H1 (cell line): ENCODE results near the gene TNS1. TPM values are rescaled to one million over a fixed set of nuclear protein-coding genes. Genes with fewer than 3 reads are reported as not detected.
A peak's percentile ranks its signal among the peaks of the same experiment; 100 is the strongest.

Experiments
- CTCF ChIA-PET: fragments of 300-600 bp; sonication (Branson Sonifier 250); formaldehyde crosslinking; loops from one replicate; lab custom pipeline; 2021; ENCODE audit not compliant: partially characterized antibody; lab: Charles Lee
- POLR2A ChIA-PET: fragments of 300-600 bp; sonication (Branson Sonifier 250); formaldehyde crosslinking; loops from one replicate; lab custom pipeline; 2021; ENCODE audit warnings: inconsistent platforms; ENCODE audit not compliant: partially characterized antibody; lab: Charles Lee
- DNase-seq, 2 experiments: peaks; one replicate each; pipeline versions ENCODE4 v3.0.0 to v3.0.0-alpha.2; 2010 to 2022; ENCODE audit warnings: low spot score in 2 of 2, low read depth in 1 of 2, mixed read lengths in 1 of 2
- FAIRE-seq: peaks from 2 replicates; lab custom pipeline; 2011; peaks lifted over from hg19 to GRCh38; lab: Jason Lieb, UNC
- H2AFZ ChIP-seq: 2 replicates; pipeline ENCODE4 v1.8.1; 2012; ENCODE audit warnings: low read length, inconsistent platforms
- H2AK5ac ChIP-seq: 2 replicates; pipeline ENCODE4 v1.6.1; 2013; ENCODE audit warnings: low read depth, low read length
- H2BK120ac ChIP-seq: replicated peaks from 2 replicates; pipeline ENCODE3; 2013; ENCODE audit warnings: low read depth, low read length, inconsistent platforms
- H2BK12ac ChIP-seq: 2 replicates; pipeline ENCODE4 v1.6.1; 2013; ENCODE audit warnings: low read depth, low read length
- H2BK15ac ChIP-seq: 2 replicates; pipeline ENCODE4 v1.6.1; 2013; ENCODE audit warnings: low read length
- H2BK20ac ChIP-seq: 2 replicates; pipeline ENCODE4 v1.6.1; 2013; ENCODE audit warnings: low read length
- H2BK5ac ChIP-seq: 2 replicates; pipeline ENCODE4 v1.6.1; 2013; ENCODE audit warnings: low read depth, low read length
- H3K14ac ChIP-seq: 2 replicates; pipeline ENCODE4 v1.6.1; 2013; ENCODE audit warnings: inconsistent platforms; ENCODE audit not compliant: insufficient read length
- H3K18ac ChIP-seq: 2 replicates; pipeline ENCODE4 v1.6.1; 2013; ENCODE audit warnings: low read length; ENCODE audit errors: extremely low read depth
- H3K23ac ChIP-seq: 2 replicates; pipeline ENCODE4 v1.6.1; 2013; ENCODE audit warnings: inconsistent platforms; ENCODE audit not compliant: insufficient read length
- H3K23me2 ChIP-seq: 2 replicates; pipeline ENCODE4 v1.6.1; 2013; ENCODE audit warnings: low read depth, low read length
- H3K27ac ChIP-seq: 2 replicates; pipeline ENCODE4 v1.6.1; 2011; ENCODE audit warnings: low read depth, low read length, inconsistent platforms
- H3K27me3 ChIP-seq, 4 experiments: replicated peaks in 1 of 4; 1 replicate in 1 of 4; 2 replicates in 3 of 4; pipeline versions ENCODE4 v1.6.1 to v1.8.1; 2011 to 2013; ENCODE audit warnings: low read length in 3 of 4, mild to moderate bottlenecking in 3 of 4, inconsistent platforms in 2 of 4, mixed read lengths in 2 of 4, moderate library complexity in 1 of 4; ENCODE audit not compliant: control insufficient read depth in 3 of 4, insufficient read depth in 3 of 4; ENCODE audit errors: extremely low read depth in 1 of 4
- H3K36me3 ChIP-seq, 4 experiments: 2 replicates each; pipeline versions ENCODE4 v1.6.1 to v1.8.1; 2011 to 2013; ENCODE audit warnings: mild to moderate bottlenecking in 4 of 4, low read length in 3 of 4, moderate library complexity in 2 of 4, control low read depth in 1 of 4, inconsistent platforms in 1 of 4; ENCODE audit not compliant: insufficient read depth in 4 of 4, control insufficient read depth in 2 of 4
- H3K4ac ChIP-seq: replicated peaks from 2 replicates; pipeline ENCODE3; 2013; ENCODE audit warnings: low read length, low read depth, mixed read lengths, inconsistent platforms; ENCODE audit not compliant: insufficient read length
- H3K4me1 ChIP-seq, 4 experiments: replicated peaks in 1 of 4; 1 replicate in 1 of 4; 2 replicates in 3 of 4; pipeline versions ENCODE4 v1.6.1 to v1.8.1; 2011 to 2013; ENCODE audit warnings: low read length in 3 of 4, inconsistent platforms in 2 of 4, mixed read lengths in 1 of 4; ENCODE audit not compliant: insufficient read depth in 4 of 4, control insufficient read depth in 3 of 4
- H3K4me2 ChIP-seq, 2 experiments: 2 replicates each; pipeline versions ENCODE4 v1.6.1 to v1.8.1; 2011 to 2013; ENCODE audit warnings: low read depth in 2 of 2, low read length in 2 of 2, control low read depth in 1 of 2, inconsistent platforms in 1 of 2, mild to moderate bottlenecking in 1 of 2; ENCODE audit not compliant: insufficient read depth in 1 of 2
- H3K4me3 ChIP-seq, 4 experiments: fragments of 200-600, 300-600 bp in 1 of 4; sonication (generic), shearing (Covaris generic), sonication (Bioruptor Twin) in 1 of 4; 2 replicates each; pipeline versions ENCODE4 v1.5.1 to v1.8.1; 2011 to 2016; ENCODE audit warnings: low read length in 4 of 4, low read depth in 3 of 4, control low read depth in 2 of 4, inconsistent platforms in 2 of 4, mild to moderate bottlenecking in 2 of 4, mixed read lengths in 1 of 4, moderate library complexity in 1 of 4; ENCODE audit not compliant: insufficient read depth in 2 of 4; ENCODE audit errors: extremely low read depth in 1 of 4
- H3K56ac ChIP-seq: replicated peaks from 2 replicates; pipeline ENCODE3; 2013; ENCODE audit warnings: low read depth, mild to moderate bottlenecking, mixed read lengths, low read length, inconsistent platforms; ENCODE audit not compliant: insufficient read length
- H3K79me1 ChIP-seq: 2 replicates; pipeline ENCODE4 v1.6.1; 2013; ENCODE audit warnings: low read depth, low read length, control low read depth
- H3K79me2 ChIP-seq, 2 experiments: 2 replicates each; pipeline versions ENCODE4 v1.6.1 to v1.8.1; 2012 to 2013; ENCODE audit warnings: low read length in 2 of 2, mild to moderate bottlenecking in 2 of 2, inconsistent platforms in 1 of 2; ENCODE audit not compliant: insufficient read depth in 2 of 2, control insufficient read depth in 1 of 2
- H3K9ac ChIP-seq, 4 experiments: replicated peaks in 1 of 4; 1 replicate in 1 of 4; 2 replicates in 3 of 4; pipeline versions ENCODE4 v1.6.1 to v1.8.1; 2011 to 2013; ENCODE audit warnings: low read depth in 3 of 4, low read length in 3 of 4, control low read depth in 2 of 4, mild to moderate bottlenecking in 2 of 4, moderate library complexity in 2 of 4, inconsistent platforms in 1 of 4; ENCODE audit errors: extremely low read depth in 1 of 4
- H3K9me3 ChIP-seq, 2 experiments: 2 replicates each; pipeline versions ENCODE4 v1.6.1 to v1.8.1; 2012 to 2013; ENCODE audit warnings: mild to moderate bottlenecking in 2 of 2, moderate library complexity in 2 of 2, control low read depth in 1 of 2, inconsistent platforms in 1 of 2, low read depth in 1 of 2, low read length in 1 of 2, mixed read lengths in 1 of 2; ENCODE audit not compliant: insufficient read depth in 2 of 2
- H4K20me1 ChIP-seq, 2 experiments: replicated peaks in 1 of 2; 2 replicates each; pipeline versions ENCODE3 to v1.8.1; 2011 to 2013; ENCODE audit warnings: inconsistent platforms in 2 of 2, low read length in 2 of 2, mild to moderate bottlenecking in 1 of 2; ENCODE audit not compliant: insufficient read depth in 2 of 2, control insufficient read depth in 1 of 2
- H4K5ac ChIP-seq: 2 replicates; pipeline ENCODE4 v1.6.1; 2013; ENCODE audit warnings: low read length, low read depth, mixed read lengths, inconsistent platforms; ENCODE audit not compliant: insufficient read length
- H4K8ac ChIP-seq: 2 replicates; pipeline ENCODE4 v1.8.0; 2013; ENCODE audit warnings: mild to moderate bottlenecking, moderate library complexity, low read length, inconsistent platforms; ENCODE audit not compliant: insufficient read depth; ENCODE audit errors: extremely low read depth
- H4K91ac ChIP-seq: replicated peaks from 2 replicates; pipeline ENCODE3; 2013; ENCODE audit warnings: low read length, mixed read lengths, inconsistent platforms; ENCODE audit not compliant: insufficient read length
- JUN ChIP-seq: IDR thresholded peaks from 2 replicates; pipeline ENCODE4 v1.6.1; 2011; ENCODE audit warnings: low read depth, mild to moderate bottlenecking, improper control_type of control experiment, low read length
- ZNF274 ChIP-seq: IDR thresholded peaks from 2 replicates; pipeline ENCODE4 v1.7.0; 2012; ENCODE audit warnings: low read length, borderline replicate concordance; ENCODE audit errors: extremely low read depth
- WGBS, 2 experiments: shearing (Covaris generic) in 1 of 2; methylation state at CpG; one replicate each; pipeline versions ENCODE4 v1.1.6 to v1.1.7; 2013 to 2015; ENCODE audit warnings: low lambda C conversion rate in 2 of 2, mixed read lengths in 2 of 2, inconsistent platforms in 1 of 2, low coverage in 1 of 2, missing lambda C conversion rate in 1 of 2; ENCODE audit not compliant: insufficient replicate concordance in 2 of 2, insufficient coverage in 1 of 2, insufficient read length in 1 of 2; ENCODE audit errors: extremely low coverage in 1 of 2, missing lambda C conversion rate in 1 of 2; 5-methylcytosine and 5-hydroxymethylcytosine counted together
- polyA plus RNA-seq, 7 experiments: library from polyadenylated mRNA; depleted of rRNA in 3 of 7; stranded (reverse) in 5 of 7; unstranded in 2 of 7; fragments of >200 nt in 5 of 7; fragments of 200-250 nt in 2 of 7; gene quantifications; 1 replicate in 5 of 7; 2 replicates in 1 of 7; 4 replicates in 1 of 7; pipeline versions ENCODE4 v1.2.1 to v1.2.3, GENCODE V29; 2011 to 2013; ENCODE audit warnings: missing spikeins in 2 of 7, mixed read lengths in 2 of 7
- total RNA-seq: library from RNA; stranded (reverse); fragmentation: NEBNext Ultra II Directional; extraction: Animal tissue kit (Norgen Biotek cat#: 25700); gene quantifications from 2 replicates; pipeline ENCODE4 v1.2.1, GENCODE V29; 2021

The TNS1 gene
- total and polyA plus RNA-seq, 2 of the 8 experiments (the other 6 are each of a cell fraction or from before 2014, with no cell fraction given): 1.5 to 5.1 TPM

DNA sequence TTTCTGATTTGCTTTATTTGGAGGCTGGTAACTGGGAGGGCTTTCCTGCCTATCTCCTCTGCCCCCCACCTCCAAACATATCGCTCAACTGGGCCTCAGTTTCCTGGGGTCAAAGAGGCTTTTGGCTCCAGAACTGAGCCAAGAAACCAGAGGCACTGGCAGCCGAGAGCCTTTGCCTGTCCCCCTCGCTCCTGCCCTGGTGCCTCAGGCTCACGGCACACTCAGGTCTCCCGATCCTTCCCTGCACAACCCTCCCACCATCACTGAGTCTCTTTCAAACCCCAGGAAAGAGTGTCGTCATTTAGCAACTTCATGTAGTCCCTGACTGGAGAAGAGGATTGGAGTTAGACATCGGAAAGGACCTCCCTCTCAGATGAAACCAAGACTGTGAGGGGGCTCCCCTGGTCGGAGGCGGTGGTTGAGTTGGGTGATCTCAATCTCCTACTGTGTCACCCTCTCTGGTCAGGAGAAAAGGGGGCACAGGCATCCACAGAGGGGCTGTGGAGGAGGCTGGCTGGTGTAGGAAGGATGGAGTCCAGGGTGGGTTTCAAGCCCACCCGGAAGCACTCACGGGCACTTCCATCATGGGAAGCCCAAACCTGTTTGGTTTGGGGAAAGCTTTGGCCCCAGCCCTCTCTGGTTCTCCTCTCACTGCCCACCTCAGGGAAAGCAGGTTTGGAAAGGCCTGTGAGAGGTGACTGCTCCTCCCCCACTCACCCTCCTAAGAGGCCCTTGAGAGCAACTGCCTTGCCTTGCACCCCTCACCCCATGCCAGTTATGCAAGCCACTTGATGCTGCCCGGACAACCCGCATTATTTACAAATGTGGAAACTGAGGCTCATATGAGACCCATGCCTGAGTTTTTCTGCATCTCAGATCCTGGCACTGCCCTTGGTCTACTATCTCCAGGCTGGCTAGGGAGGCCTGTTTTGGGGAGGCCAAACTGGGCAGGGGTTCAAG lies 62.3 kb downstream of the TNS1 start:
- H2AFZ ChIP-seq: no peak overlapping the region
- no peak overlapping the region for H2BK5ac ChIP-seq
- no peaks in the 10 kb centered on the region; the same call in 1 of the 2 replicates for H3K79me1 ChIP-seq
- H4K8ac ChIP-seq: no peak overlapping the region; the same call in 1 of the 2 replicates
- H3K4ac ChIP-seq: no peak overlapping the region
- CTCF ChIA-PET: interaction anchor here (1.2 to 22.2 kb wide), 7 partner anchors 5 to 151 kb away, joined by 3 to 480 read pairs (median 4); no protein-coding TSS in a partner anchor
- no peak overlapping the region for H3K27ac ChIP-seq
- no peak overlapping the region for H3K23ac ChIP-seq
- H3K27me3 ChIP-seq: no peaks in the 10 kb centered on the region; a peak in 1 of 7 replicates
- H3K14ac ChIP-seq: no peak overlapping the region
- H2AK5ac ChIP-seq: no peak overlapping the region
- H4K5ac ChIP-seq: no peak overlapping the region
- H2BK120ac ChIP-seq: no peak overlapping the region
- FAIRE-seq (no peak), DNase-seq (no peak)
- TF ChIP-seq JUN (no peak), ZNF274 (no peak)
- H2BK15ac ChIP-seq: no peak overlapping the region
- no peaks in the 10 kb centered on the region for H3K23me2 ChIP-seq
- WGBS, 2 experiments: 89% methylated on average over 13 of the region's 13 CpGs; no CpG with 5 or more reads in 1 of the 2 experiments
- H2BK20ac ChIP-seq: no peak overlapping the region
- no peak overlapping the region for H3K56ac ChIP-seq
- no peak overlapping the region for H3K4me3 ChIP-seq
- H4K91ac ChIP-seq: no peak overlapping the region
- no peaks in the 10 kb centered on the region for H4K20me1 ChIP-seq
- 0 out of 2 replicates have a peak overlapping the region, but pooled peaks have one; percentile 27 for H2BK12ac ChIP-seq
- POLR2A ChIA-PET: interaction anchor here (0.9 to 1.3 kb wide), 2 partner anchors 8 to 11 kb away, joined by 6 to 7 read pairs; no protein-coding TSS in a partner anchor
- H3K18ac ChIP-seq: no peak overlapping the region
- H3K79me2 ChIP-seq: no peaks in the 10 kb centered on the region
- H3K9me3 ChIP-seq: no peaks in the 10 kb centered on the region
- H3K4me1 ChIP-seq: peaks cover 8 to 22% (median 13%) of the 10 kb centered on the region in 4 experiments
- H3K9ac ChIP-seq: no peak overlapping the region
- no peak overlapping the region for H3K4me2 ChIP-seq
- H3K36me3 ChIP-seq: no peaks in the 10 kb centered on the region
